Activated B cell treated with CpG ODN at 0.5 μM for 24 hours (primary cell): ENCODE data around the gene PIP5K1C. TPM values are rescaled to one million over a fixed set of nuclear protein-coding genes. Genes with fewer than 3 reads are reported as not detected.

Experiments
- ATAC-seq: fragments of 200-7000 bp; cut with Tn5 transposase; one replicate; pipeline ENCODE4 v1.10.0; 2021; ENCODE audit warnings: low read depth, mild to moderate bottlenecking, moderate library complexity
- CTCF ChIA-PET: fragments of 350-600 bp; sonication (Branson Sonifier 250); formaldehyde crosslinking; loops from one replicate; lab custom pipeline; 2021; ENCODE audit warnings: antibody characterized with exemption; lab: Charles Lee
- POLR2A ChIA-PET: fragments of 350-600 bp; sonication (Branson Sonifier 250); formaldehyde crosslinking; loops from one replicate; lab custom pipeline; 2021; ENCODE audit warnings: antibody characterized with exemption; lab: Charles Lee
- DNase-seq: peaks from one replicate; pipeline ENCODE4 v3.0.0; 2022
- H3K27ac Mint-ChIP-seq: one replicate; pipeline ENCODE4 v1.8.0; 2020; ENCODE audit warnings: mixed read lengths
- H3K27me3 Mint-ChIP-seq: one replicate; pipeline ENCODE4 v1.8.0; 2021; ENCODE audit warnings: mixed read lengths
- H3K36me3 Mint-ChIP-seq: one replicate; pipeline ENCODE4 v1.8.0; 2021; ENCODE audit warnings: low read depth, mixed read lengths
- H3K4me1 Mint-ChIP-seq: one replicate; pipeline ENCODE4 v1.8.0; 2021; ENCODE audit warnings: mixed read lengths
- H3K4me3 Mint-ChIP-seq: one replicate; pipeline ENCODE4 v1.8.0; 2020; ENCODE audit warnings: mild to moderate bottlenecking, mixed read lengths
- H3K9me3 Mint-ChIP-seq: one replicate; pipeline ENCODE4 v1.8.0; 2020; ENCODE audit warnings: mixed read lengths
- intact Hi-C: fragments of 100-400 bp; cut with micrococcal nuclease; formaldehyde crosslinking; loops from one replicate; pipeline ENCODE4 v1.15.1; 2024
- total RNA-seq: library from RNA; stranded (reverse); gene quantifications from 2 replicates; pipeline ENCODE4 v1.2.3, GENCODE V29; 2022
- TF ChIP-seq, protein P1 (sequence below): fragments of 200-600 bp; IDR thresholded peaks from one replicate; pipeline ENCODE4 v1.8.0; 2022; ENCODE audit warnings: antibody characterized with exemption, mild to moderate bottlenecking

The PIP5K1C gene
- total RNA-seq, 1 donor from 2014 or later: 31.1 TPM

DNA sequence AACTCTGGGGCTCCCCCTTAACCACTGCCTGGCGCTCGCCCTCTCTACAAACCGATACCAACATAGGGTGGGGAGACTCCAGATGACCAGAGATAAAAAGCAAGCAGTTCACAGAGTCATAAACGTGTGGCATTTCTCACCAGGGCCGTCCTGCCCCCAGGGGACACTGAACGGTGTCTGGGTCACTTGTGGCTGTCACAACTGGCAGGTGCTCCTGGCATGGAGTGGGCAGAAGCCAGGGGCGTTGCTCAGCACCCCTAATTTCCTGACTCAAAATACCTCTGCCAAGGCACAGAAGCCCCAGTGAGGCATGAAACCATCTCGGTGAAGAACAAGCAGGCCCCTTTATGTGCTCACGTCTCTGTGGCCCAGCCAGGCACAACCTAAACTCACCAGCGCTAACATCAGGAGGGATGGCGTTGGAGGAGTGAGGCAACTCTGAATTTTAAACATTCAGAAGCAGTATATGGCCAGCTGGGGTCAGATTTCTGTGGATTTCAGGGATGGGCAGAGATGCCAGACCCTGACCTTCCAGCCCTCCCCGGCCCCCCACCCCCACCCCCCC, 1.8 kb downstream of the PIP5K1C start:
- Mint-ChIP-seq H3K27me3 (no peaks in the 10 kb centered on the region), H3K4me1 (peaks cover 34% of the 10 kb centered on the region), H3K9me3 (no peaks in the 10 kb centered on the region), H3K27ac (peak overlapping the region; percentile 70), H3K36me3 (peaks cover 13% of the 10 kb centered on the region), H3K4me3 (peak overlapping the region; percentile 66)
- DNase-seq (peak; percentile 33), ATAC-seq (peak; percentile 35)
- POLR2A ChIA-PET: interaction anchor here (0.6 to 2.7 kb wide), 4 partner anchors 9 to 16 kb away, joined by 3 to 13 read pairs (median 6); no protein-coding TSS in a partner anchor
- TF ChIP-seq, protein P1, sequence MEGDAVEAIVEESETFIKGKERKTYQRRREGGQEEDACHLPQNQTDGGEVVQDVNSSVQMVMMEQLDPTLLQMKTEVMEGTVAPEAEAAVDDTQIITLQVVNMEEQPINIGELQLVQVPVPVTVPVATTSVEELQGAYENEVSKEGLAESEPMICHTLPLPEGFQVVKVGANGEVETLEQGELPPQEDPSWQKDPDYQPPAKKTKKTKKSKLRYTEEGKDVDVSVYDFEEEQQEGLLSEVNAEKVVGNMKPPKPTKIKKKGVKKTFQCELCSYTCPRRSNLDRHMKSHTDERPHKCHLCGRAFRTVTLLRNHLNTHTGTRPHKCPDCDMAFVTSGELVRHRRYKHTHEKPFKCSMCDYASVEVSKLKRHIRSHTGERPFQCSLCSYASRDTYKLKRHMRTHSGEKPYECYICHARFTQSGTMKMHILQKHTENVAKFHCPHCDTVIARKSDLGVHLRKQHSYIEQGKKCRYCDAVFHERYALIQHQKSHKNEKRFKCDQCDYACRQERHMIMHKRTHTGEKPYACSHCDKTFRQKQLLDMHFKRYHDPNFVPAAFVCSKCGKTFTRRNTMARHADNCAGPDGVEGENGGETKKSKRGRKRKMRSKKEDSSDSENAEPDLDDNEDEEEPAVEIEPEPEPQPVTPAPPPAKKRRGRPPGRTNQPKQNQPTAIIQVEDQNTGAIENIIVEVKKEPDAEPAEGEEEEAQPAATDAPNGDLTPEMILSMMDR: no peak
- CTCF ChIA-PET: interaction anchor here (1.0 to 2.9 kb wide), 2 partner anchors 27 to 32 kb away, joined by 3 to 15 read pairs; no protein-coding TSS in a partner anchor
- intact Hi-C loops: no loop called here

DNA sequence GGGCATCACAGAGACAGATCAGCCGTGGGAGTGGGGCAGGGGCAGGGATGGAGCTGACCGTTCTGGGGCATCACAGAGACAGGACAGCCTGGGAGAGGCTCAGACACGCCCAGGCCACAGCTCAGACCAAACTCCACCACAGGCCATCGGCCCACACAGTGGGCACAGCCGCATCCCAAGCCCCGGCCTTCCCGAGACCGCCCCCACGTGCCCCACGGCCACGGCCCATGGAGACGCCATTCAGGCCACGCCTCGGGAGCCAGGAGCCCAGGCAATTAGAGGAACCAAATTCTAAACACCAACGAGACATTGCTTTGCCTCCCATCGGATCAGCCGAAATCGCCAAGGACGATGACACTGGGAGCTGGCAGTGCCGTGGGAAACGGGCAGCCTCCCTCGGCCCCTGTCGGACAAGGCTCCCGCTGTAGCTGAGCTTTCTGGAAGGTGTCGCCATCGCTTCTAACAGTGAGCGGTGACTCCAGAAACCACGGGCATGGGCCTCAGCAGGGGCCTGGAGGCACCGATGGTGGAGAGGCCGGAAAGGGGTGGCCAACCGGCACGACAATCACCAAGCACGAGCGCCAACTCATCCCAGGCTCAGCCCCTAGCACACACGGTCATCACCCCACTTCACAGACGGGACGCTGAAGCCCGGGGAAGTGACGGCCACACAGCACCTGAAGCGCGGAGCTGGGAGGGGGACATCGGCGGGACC, 2.4 kb downstream of the PIP5K1C start:
- H3K36me3 Mint-ChIP-seq: peaks cover 13% of the 10 kb centered on the region
- intact Hi-C loops: no loop called here
- TF ChIP-seq, protein P1: no peak
- H3K4me1 Mint-ChIP-seq: peaks cover 36% of the 10 kb centered on the region
- ChIA-PET CTCF (interaction anchor here (1.0 to 1.2 kb wide), 3 partner anchors 14 to 32 kb away, joined by 3 to 6 read pairs (median 4); no protein-coding TSS in a partner anchor), POLR2A (interaction anchor here (0.9 to 2.7 kb wide), 3 partner anchors 8 to 14 kb away, joined by 3 to 8 read pairs (median 4); no protein-coding TSS in a partner anchor)
- no peaks in the 10 kb centered on the region for H3K27me3 Mint-ChIP-seq
- H3K4me3 Mint-ChIP-seq: peak overlapping the region; percentile 66
- peak overlapping the region; percentile 70 for H3K27ac Mint-ChIP-seq
- ATAC-seq (no peak), DNase-seq (no peak)
- no peaks in the 10 kb centered on the region for H3K9me3 Mint-ChIP-seq

DNA sequence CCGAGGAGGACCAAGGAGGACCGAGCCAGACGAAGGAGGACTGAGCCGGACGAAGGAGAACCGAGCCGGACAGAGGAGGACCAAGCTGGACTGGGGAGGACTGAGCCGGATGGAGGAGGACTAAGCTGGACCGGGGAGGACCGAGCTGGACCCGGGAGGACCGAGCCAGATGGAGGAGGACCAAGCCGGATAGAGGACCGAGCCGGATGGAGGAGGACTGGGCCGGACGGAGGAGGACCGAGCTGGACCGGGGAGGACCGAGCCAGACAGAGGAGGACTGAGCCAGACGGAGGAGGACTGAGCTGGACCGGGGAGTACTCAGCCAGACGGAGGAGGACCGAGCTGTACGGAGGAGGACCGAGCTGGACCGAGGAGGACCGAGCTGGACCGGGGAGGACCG, 3.2 kb downstream of the PIP5K1C start:
- peaks cover 41% of the 10 kb centered on the region for H3K4me1 Mint-ChIP-seq
- ChIA-PET POLR2A (interaction anchor here (0.9 to 2.7 kb wide), 3 partner anchors 7 to 13 kb away, joined by 3 to 8 read pairs (median 4); no protein-coding TSS in a partner anchor), CTCF (interaction anchor here (1.2 kb wide), 2 partner anchors 13 to 32 kb away, joined by 4 to 6 read pairs; no protein-coding TSS in a partner anchor)
- H3K4me3 Mint-ChIP-seq: no peak overlapping the region
- H3K27ac Mint-ChIP-seq: no peak overlapping the region
- no peaks in the 10 kb centered on the region for H3K27me3 Mint-ChIP-seq
- ATAC-seq (no peak), DNase-seq (no peak)
- TF ChIP-seq, protein P1: no peak
- intact Hi-C loops: no loop called here
- no peaks in the 10 kb centered on the region for H3K9me3 Mint-ChIP-seq
- peaks cover 13% of the 10 kb centered on the region for H3K36me3 Mint-ChIP-seq

DNA sequence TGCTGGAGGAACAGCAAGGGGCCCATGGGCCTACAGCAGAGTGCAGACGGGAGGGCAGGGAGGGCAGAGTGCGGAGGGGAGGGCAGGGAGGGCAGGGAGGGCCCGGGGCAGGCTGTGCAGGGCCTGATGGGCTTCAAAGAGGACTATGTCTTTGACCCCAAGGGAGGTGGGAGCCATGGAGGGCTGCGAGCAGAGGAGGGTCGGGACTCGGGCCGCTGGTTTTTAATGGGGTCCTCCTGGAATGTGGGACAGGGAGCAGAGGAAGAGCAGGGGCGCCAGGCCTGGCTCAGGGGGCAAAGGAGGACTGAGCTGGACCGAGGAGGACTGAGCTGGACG, 3.6 kb downstream of the PIP5K1C start:
- ChIA-PET CTCF (interaction anchor here (1.2 kb wide), 2 partner anchors 13 to 31 kb away, joined by 4 to 6 read pairs; no protein-coding TSS in a partner anchor), POLR2A (interaction anchor here (0.7 to 2.7 kb wide), 2 partner anchors 13 to 266 kb away, joined by 3 to 8 read pairs; no protein-coding TSS in a partner anchor)
- H3K4me3 Mint-ChIP-seq: no peak overlapping the region
- ATAC-seq (no peak), DNase-seq (no peak)
- intact Hi-C loops: no loop called here
- no peaks in the 10 kb centered on the region for H3K27me3 Mint-ChIP-seq
- H3K36me3 Mint-ChIP-seq: peaks cover 13% of the 10 kb centered on the region
- H3K4me1 Mint-ChIP-seq: peaks cover 41% of the 10 kb centered on the region
- H3K9me3 Mint-ChIP-seq: no peaks in the 10 kb centered on the region
- no peak overlapping the region for H3K27ac Mint-ChIP-seq
- TF ChIP-seq, protein P1: no peak
